Coronary artery (tissue), 2 donors: Measurements from ENCODE around the gene LARGE1.

Source experiments
- DNase-seq: peaks from one replicate; pipeline ENCODE4 v3.0.0-alpha.2; 2017; ENCODE audit warnings: low spot score
- H3K27ac ChIP-seq, 2 donors: fragments of 200-600 bp; sonication (generic); one replicate each; pipeline ENCODE4 v1.5.1; 2016 to 2019
- H3K4me3 ChIP-seq: fragments of 200-600 bp; sonication (generic); 2 replicates; pipeline ENCODE4 v1.5.1; 2016; ENCODE audit warnings: mild to moderate bottlenecking, moderate library complexity
- TF ChIP-seq, protein P1 (sequence below): fragments of 200-600 bp; sonication (generic); IDR thresholded peaks from one replicate; pipeline ENCODE4 v1.5.1; 2019; ENCODE audit warnings: antibody characterized with exemption

The LARGE1 gene

DNA sequence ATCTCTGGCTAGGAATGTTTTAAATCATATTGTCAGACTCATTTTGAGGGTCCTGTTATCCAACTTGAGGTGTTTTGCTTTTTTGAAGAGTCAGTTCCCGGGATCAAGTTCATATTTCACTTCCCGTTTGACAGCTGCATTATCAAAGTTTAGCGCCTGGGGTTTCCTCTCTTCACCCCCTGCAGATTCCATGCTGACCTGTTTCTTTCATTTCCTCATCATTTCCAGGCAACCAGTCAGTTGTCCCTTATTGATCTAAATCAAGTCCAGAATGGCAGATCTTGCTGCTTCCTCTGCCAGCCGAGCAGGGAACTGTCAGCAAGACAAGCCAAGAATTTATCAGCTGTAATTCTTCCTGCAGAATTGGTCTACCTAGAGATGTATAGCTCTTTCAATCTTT is 664.5 kb downstream of the LARGE1 start:
- DNase-seq: no peak
- H3K4me3 ChIP-seq: no peak overlapping the region
- no peak overlapping the region for H3K27ac ChIP-seq
- TF ChIP-seq, protein P1, sequence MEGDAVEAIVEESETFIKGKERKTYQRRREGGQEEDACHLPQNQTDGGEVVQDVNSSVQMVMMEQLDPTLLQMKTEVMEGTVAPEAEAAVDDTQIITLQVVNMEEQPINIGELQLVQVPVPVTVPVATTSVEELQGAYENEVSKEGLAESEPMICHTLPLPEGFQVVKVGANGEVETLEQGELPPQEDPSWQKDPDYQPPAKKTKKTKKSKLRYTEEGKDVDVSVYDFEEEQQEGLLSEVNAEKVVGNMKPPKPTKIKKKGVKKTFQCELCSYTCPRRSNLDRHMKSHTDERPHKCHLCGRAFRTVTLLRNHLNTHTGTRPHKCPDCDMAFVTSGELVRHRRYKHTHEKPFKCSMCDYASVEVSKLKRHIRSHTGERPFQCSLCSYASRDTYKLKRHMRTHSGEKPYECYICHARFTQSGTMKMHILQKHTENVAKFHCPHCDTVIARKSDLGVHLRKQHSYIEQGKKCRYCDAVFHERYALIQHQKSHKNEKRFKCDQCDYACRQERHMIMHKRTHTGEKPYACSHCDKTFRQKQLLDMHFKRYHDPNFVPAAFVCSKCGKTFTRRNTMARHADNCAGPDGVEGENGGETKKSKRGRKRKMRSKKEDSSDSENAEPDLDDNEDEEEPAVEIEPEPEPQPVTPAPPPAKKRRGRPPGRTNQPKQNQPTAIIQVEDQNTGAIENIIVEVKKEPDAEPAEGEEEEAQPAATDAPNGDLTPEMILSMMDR: no peak

DNA sequence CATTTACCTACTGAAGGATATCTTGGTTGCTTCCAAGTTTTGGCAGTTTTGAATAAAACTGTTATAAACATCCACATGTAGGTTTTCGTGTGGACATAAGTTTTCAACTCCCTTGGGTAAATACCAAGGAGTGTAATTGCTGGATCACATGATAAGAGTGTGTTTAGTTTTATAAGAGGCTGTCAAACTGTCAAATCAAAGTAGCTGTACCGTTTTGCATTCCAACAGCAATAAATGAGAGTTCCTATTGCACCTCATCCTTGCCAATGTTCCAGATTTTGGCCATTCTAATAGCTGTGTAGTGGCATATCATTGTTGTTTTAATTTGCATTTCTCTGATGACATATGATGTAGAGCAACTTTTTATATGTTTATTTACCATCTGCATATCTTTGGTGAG is 671.3 kb downstream of the LARGE1 start:
- DNase-seq: no peak
- TF ChIP-seq, protein P1: no peak

DNA sequence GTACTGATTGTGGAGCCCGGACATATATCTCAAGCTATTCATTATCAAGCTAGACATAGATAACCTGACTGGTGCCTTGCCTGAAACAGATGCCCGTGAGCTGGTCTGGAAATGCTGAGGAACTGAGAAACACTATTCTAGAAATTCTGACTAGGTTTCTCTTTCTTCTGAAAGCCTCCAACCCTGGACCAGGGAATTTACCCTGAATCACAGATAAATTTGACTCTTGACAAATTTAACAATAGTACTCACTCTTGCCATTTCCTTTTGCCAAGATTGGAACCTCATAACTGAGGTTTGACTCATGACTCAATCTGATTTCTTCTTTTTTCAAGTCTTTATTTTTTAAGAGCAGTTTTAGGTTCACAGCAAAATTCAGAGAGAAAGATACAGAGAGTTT is 672.5 kb downstream of the LARGE1 start:
- DNase-seq: no peak
- no peak overlapping the region for H3K4me3 ChIP-seq
- TF ChIP-seq, protein P1: no peak
- H3K27ac ChIP-seq: no peak overlapping the region

More for the DNA sequence above, 671.3 kb downstream of the LARGE1 start:
- H3K27ac ChIP-seq: no peak overlapping the region
- no peak overlapping the region for H3K4me3 ChIP-seq

DNA sequence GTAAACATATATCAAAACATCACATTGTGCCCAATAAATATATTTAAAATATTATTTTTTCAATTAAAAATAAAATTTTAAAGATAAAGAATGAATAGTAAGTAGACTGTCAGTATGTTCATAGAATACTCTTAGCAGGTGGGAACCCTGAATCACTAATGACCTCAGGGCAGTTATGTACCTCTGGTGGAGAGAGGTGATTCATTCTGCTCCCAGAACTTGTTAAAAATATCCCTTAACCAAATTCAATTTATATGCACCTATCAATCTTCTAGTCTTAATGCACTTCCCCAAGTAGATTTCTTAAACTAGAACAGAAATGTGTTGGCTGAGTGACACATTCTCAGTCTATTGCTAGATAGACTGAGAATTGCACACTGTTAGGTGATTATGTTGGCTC is 678.2 kb downstream of the LARGE1 start:
- DNase-seq: no peak
- no peak overlapping the region for H3K4me3 ChIP-seq
- TF ChIP-seq, protein P1: no peak
- H3K27ac ChIP-seq: no peak overlapping the region

DNA sequence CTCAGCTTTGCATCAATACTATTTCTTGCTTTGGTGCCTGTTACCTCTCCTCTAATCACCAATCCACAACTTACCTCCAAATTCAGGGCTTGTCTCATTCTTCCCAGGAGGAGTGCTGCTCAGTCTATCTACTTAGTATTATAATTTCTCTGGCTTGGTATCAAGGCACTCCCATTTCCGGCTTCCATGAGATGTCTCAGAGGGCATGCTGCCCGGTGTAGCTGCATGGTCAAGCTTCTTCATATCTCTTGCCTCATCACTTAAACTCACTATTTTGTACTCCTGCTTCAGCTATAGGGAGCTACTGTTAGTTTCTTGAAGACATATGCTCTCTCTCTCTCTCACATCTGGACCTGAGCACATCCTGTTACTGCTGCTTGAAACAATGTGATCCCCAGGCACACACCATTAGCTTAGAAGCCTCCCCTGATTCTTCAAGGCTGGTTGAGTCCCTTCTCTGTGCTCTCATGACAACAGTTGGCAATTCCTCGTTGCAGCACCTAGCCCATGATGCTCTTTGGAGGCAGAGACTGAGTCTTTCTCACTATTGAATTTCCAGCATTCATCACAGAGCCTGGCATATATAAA is 679.3 kb downstream of the LARGE1 start:
- TF ChIP-seq, protein P1: no peak
- H3K4me3 ChIP-seq: no peak overlapping the region
- DNase-seq: no peak
- no peak overlapping the region for H3K27ac ChIP-seq

DNA sequence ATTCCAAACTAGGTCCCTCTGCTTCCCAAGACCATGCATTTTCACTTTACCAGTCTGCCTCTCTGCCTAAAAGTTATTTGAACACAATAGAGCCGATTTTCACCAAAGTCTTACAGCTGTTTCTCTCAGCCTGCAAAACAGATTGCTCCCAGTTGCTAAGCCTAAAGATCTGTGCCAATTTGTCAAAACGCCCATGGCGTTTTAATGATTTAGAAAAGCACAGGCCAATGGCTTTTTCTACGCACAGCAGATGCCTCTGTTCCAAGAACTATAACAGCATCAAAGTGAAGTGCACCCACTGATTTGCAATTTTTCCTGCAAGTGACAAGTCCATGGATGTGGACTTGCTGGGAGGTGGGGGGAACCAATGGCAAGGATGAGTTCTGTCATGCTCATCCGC is 688.2 kb downstream of the LARGE1 start:
- no peak overlapping the region for H3K4me3 ChIP-seq
- TF ChIP-seq, protein P1: no peak
- H3K27ac ChIP-seq: no peak overlapping the region
- DNase-seq: no peak

DNA sequence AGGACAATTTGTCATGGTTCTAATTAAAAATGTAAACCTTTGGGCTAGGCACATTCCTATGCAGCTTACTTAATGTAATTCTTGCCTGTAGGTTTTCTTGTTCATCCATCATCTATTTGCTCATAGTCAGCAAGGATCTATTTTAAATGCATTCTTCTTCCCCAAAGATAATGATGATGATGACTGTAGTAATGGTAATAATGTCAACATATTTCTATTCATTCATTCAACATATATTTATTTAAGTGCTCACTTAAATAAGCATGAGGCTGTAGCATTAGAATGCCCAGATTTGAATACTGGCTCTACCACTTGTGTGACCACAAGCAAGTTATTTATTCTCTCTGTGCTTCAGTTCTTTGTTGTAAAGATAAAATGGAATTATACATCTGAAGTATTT is 692.5 kb downstream of the LARGE1 start:
- no peak for DNase-seq
- Histone ChIP-seq H3K27ac (no peak overlapping the region), H3K4me3 (no peak overlapping the region)
- TF ChIP-seq, protein P1: no peak
